Spleen (tissue), 11 donors: ENCODE measurements around the gene MRE11. TPM values are rescaled to one million over a fixed set of nuclear protein-coding genes. Genes with fewer than 3 reads are reported as not detected.

Experiments used
- DNase-seq: peaks from one replicate; pipeline ENCODE4 v3.0.0-alpha.2; 2020
- H3K27ac ChIP-seq, 8 donors: fragments of 200-600 bp; sonication (generic) in 7 of 8; 1 replicate in 4 of 8; 2 replicates in 4 of 8; pipeline versions ENCODE4 v1.5.0 to v1.8.0; 2016 to 2021; ENCODE audit warnings: inconsistent platforms in 4 of 8, mild to moderate bottlenecking in 4 of 8, moderate library complexity in 1 of 8
- H3K27me3 ChIP-seq, 7 donors: fragments of 200-600 bp; sonication (generic) in 6 of 7; replicated peaks in 1 of 7; 1 replicate in 4 of 7; 2 replicates in 3 of 7; pipeline versions ENCODE4 v1.5.0 to v1.8.0; 2016 to 2021; ENCODE audit warnings: inconsistent platforms in 3 of 7, mild to moderate bottlenecking in 1 of 7
- H3K36me3 ChIP-seq, 6 donors: fragments of 200-600 bp; sonication (generic) in 5 of 6; 1 replicate in 4 of 6; 2 replicates in 2 of 6; pipeline versions ENCODE4 v1.5.0 to v1.8.0; 2016 to 2021; ENCODE audit warnings: inconsistent platforms in 2 of 6
- H3K4me1 ChIP-seq, 6 donors: fragments of 200-600 bp; sonication (generic) in 5 of 6; 1 replicate in 3 of 6; 2 replicates in 3 of 6; pipeline versions ENCODE4 v1.5.0 to v1.8.0; 2016 to 2021; ENCODE audit warnings: inconsistent platforms in 3 of 6
- H3K4me3 ChIP-seq, 8 donors: fragments of 200-600 bp; sonication (generic) in 7 of 8; 1 replicate in 4 of 8; 2 replicates in 4 of 8; pipeline versions ENCODE4 v1.5.0 to v1.8.0; 2016 to 2021; ENCODE audit warnings: inconsistent platforms in 4 of 8, mild to moderate bottlenecking in 4 of 8, moderate library complexity in 2 of 8
- H3K9me3 ChIP-seq, 8 donors: fragments of 200-600 bp; sonication (generic) in 7 of 8; 1 replicate in 4 of 8; 2 replicates in 4 of 8; pipeline versions ENCODE4 v1.5.0 to v1.8.0; 2016 to 2021; ENCODE audit warnings: inconsistent platforms in 4 of 8
- CTCF ChIP-seq, 11 experiments: fragments of 200-600 bp in 7 of 11; fragments of 450-650 bp in 4 of 11; sonication (generic) in 4 of 11; IDR thresholded peaks in 8 of 11; conservative IDR thresholded peaks in 3 of 11; 1 replicate in 7 of 11; 2 replicates in 4 of 11; pipeline versions ENCODE4 v1.4.0 to v1.8.0; 2016 to 2021; ENCODE audit warnings: antibody characterized with exemption in 11 of 11, inconsistent platforms in 4 of 11, mild to moderate bottlenecking in 1 of 11
- POLR2A ChIP-seq, 3 donors: fragments of 450-650 bp; IDR thresholded peaks; one replicate each; pipeline ENCODE4 v1.5.1; 2017; ENCODE audit warnings: antibody characterized with exemption in 3 of 3, mild to moderate bottlenecking in 1 of 3
- POLR2AphosphoS5 ChIP-seq, 3 donors: sonication (generic); formaldehyde crosslinking; IDR thresholded peaks; one replicate each; pipeline ENCODE4 v1.5.1; 2017; ENCODE audit warnings: antibody characterized with exemption in 3 of 3
- WGBS, 5 donors: extraction: QIAGEN DNeasy Blood & Tissue Kit in 3 of 5; methylation state at CpG; one replicate each; pipeline versions ENCODE4 v1.1.5 to v1.1.7; 2013 to 2018; 5-methylcytosine and 5-hydroxymethylcytosine counted together
- intact Hi-C: fragments of 100-400 bp; cut with DNase I; formaldehyde crosslinking; loops from one replicate; pipeline ENCODE4 v1.15.0; 2023; ENCODE audit warnings: low total_unique reads
- polyA plus RNA-seq, 3 donors: library from polyadenylated mRNA; stranded (reverse); fragments of 200-250 nt; gene quantifications; one replicate each; pipeline ENCODE4 v1.2.1, GENCODE V29; 2013
- total RNA-seq, 7 donors: library from RNA; depleted of rRNA in 3 of 7; stranded (reverse); fragments of >200 nt in 3 of 7; fragmentation: NEBNext Ultra II Directional in 4 of 7; extraction: Animal tissue kit (Norgen Biotek cat#: 25700) in 4 of 7; gene quantifications; one replicate each; pipeline versions ENCODE4 v1.1.0 to v1.2.1, GENCODE V29; 2016 to 2021
- donor health status: healthy with polysubstance abuse.
- donor health status: DM: no; HTN: no; CAD: no; lungs with moderate emphysema.
- donor health status: DM: no; HTN: no; CAD: no.
- donor health status: Bipolar disorder and iron deficiency.
- donor health status: healthy.
- donor health status: DM: no; HTN: no; CAD: no.
- donor health status: DM: yes; HTN: yes; CAD: no.

The MRE11 gene
- total and polyA plus RNA-seq, 10 donors = 5.3 to 36.2 (median 23.9) TPM

- H3K36me3 ChIP-seq = peaks cover 0 to 97% (median 81%) of the 10 kb centered on the region in 6 donors
- H3K27me3 ChIP-seq = no peaks in the 10 kb centered on the region
- H3K4me3 ChIP-seq = no peak overlapping the region
- WGBS, 5 donors = 90 to 92% (median 91%) methylated on average over 1 of the region's 1 CpG
- TF ChIP-seq CTCF (IDR thresholded peaks at IDR 0.05 in 8 of 11, conservative IDR thresholded peaks at IDR 0.05 in 3 of 11) (no peak), POLR2A (IDR thresholded peaks at IDR 0.05) (no peak), POLR2AphosphoS5 (IDR thresholded peaks at IDR 0.05) (no peak)
- H3K9me3 ChIP-seq = no peaks in the 10 kb centered on the region
- peaks cover 0 to under 1% (median 0%) of the 10 kb centered on the region in 6 donors for H3K4me1 ChIP-seq
- H3K27ac ChIP-seq = no peak overlapping the region
- DNase-seq = no peak
- intact Hi-C loops = no loop called here
Measured at GRCh38 chr11:94486068-94486467, 7.6 kb downstream of the MRE11 start.

GRCh38 chr11:94481342-94481741, 12.3 kb downstream of the MRE11 start:
- H3K9me3 ChIP-seq = no peaks in the 10 kb centered on the region
- intact Hi-C loops = no loop called here
- H3K4me1 ChIP-seq = no peaks in the 10 kb centered on the region
- no peaks in the 10 kb centered on the region for H3K27me3 ChIP-seq
- H3K4me3 ChIP-seq = no peak overlapping the region
- no peak for DNase-seq
- peaks cover 0 to 100% (median 67%) of the 10 kb centered on the region in 6 donors for H3K36me3 ChIP-seq
- TF ChIP-seq POLR2A (IDR thresholded peaks at IDR 0.05) (no peak), POLR2AphosphoS5 (IDR thresholded peaks at IDR 0.05) (no peak), CTCF (IDR thresholded peaks at IDR 0.05 in 8 of 11, conservative IDR thresholded peaks at IDR 0.05 in 3 of 11) (no peak)
- H3K27ac ChIP-seq = no peak overlapping the region

DNA sequence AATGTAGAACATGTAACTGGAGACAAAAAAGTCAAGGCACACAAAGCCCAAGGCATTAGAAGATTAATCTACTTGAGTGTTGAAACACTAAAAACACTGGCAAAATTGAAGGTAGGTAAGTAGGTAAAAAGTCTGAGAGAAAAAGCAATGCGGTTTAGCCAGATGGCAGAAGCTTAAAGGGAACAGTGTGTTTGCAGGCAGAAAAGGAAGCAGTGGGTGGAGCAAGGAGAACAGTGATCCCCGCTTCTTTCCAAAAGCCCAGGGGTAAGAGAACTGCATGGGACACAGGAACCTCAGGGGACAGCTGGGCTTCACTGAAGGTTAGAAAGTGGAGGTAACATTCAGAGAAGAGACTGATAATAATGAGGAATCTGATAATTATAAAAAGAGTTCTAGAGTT, 16.0 kb downstream of the MRE11 start:
- TF ChIP-seq CTCF (IDR thresholded peaks at IDR 0.05 in 8 of 11, conservative IDR thresholded peaks at IDR 0.05 in 3 of 11) (no peak), POLR2AphosphoS5 (IDR thresholded peaks at IDR 0.05) (no peak), POLR2A (IDR thresholded peaks at IDR 0.05) (no peak)
- H3K4me3 ChIP-seq = no peak overlapping the region
- H3K9me3 ChIP-seq = no peaks in the 10 kb centered on the region
- H3K27ac ChIP-seq = no peak overlapping the region
- no peak for DNase-seq
- intact Hi-C loops = no loop called here
- H3K4me1 ChIP-seq = peaks cover 0 to 14% (median 3%) of the 10 kb centered on the region in 6 donors
- peaks cover 2 to 87% (median 46%) of the 10 kb centered on the region in 6 donors for H3K36me3 ChIP-seq
- H3K27me3 ChIP-seq = no peaks in the 10 kb centered on the region
- 36 to 61% (median 44%) methylated on average over 2 of the region's 2 CpGs for WGBS, 5 donors

DNA sequence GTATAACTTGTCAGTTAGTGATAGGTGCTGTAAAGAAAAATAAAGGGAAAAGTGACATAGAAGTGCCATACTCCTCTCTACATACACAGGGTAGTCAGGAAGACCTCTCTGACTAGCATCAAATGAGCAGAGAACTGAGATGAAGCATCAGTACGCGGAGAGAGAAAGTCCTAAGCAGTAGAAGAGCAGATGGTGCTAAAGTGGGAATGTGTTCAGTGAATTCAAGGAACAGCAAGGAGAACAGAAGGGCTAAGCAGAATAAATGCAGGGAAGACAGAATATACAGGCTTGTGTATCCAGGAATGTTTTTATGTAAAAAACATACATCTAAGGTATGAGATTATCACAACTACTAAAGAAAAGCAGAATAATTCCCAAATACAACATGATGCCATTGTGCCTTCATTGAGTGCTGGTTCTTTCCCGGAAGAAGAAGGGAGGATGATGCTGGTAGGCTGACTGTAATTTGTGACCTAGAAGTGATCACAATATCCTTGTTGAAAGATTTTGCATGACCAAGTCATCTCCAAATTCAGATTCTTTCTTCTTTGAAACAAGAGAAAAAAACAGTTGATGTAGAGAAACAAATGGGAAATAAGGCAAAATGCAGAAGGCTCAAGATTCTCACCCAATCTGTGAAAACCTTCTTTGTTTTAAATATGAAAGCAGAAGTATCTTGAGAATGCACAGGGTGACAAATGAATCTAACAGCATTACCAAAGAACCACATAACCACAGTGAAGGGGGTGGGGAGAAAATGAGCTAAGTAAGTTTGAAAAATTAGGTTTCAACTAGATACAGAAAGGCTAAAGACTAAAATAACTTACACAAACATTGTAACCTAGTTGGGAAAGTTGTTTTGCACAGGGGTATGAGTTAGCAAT, 20.5 kb downstream of the MRE11 start:
- Histone ChIP-seq H3K27ac (peak overlapping the region in 3 of 8 donors; percentile 46 to 51 (median 50)), H3K9me3 (no peaks in the 10 kb centered on the region), H3K27me3 (no peaks in the 10 kb centered on the region), H3K36me3 (peaks cover 2 to 86% (median 41%) of the 10 kb centered on the region in 6 donors), H3K4me3 (no peak overlapping the region), H3K4me1 (peaks cover 0 to 14% (median 3%) of the 10 kb centered on the region in 6 donors)
- WGBS, 5 donors = 84 to 96% (median 95%) methylated on average over 3 of the region's 3 CpGs
- intact Hi-C loops = no loop called here
- no peak for DNase-seq
- TF ChIP-seq POLR2AphosphoS5 (IDR thresholded peaks at IDR 0.05) (no peak), CTCF (IDR thresholded peaks at IDR 0.05 in 8 of 11, conservative IDR thresholded peaks at IDR 0.05 in 3 of 11) (no peak), POLR2A (IDR thresholded peaks at IDR 0.05) (no peak)
